ENCODE measurements around the gene ADCY9.

DNA sequence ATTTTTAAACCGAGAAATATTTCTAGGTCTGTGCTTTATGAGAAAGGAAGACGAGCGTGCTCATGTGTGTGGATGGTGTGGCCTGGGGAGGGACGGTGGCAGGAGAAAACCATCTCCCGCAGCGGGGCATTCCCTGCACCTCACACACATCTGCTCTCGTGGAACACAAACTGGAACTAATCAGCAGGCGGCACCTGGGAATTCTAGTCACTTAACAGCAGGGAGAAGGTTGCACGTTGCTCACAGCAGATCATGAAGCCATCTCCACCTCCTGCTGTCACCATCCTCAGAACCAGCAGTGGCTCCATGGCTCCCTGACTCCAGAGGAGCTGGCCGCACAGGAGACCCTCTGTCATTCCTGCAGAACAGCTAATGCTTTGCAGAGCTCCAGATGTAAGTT, 35.2 kb downstream of the ADCY9 start:
- TF ChIP-seq CTCF (conservative IDR thresholded peaks at IDR 0.05; ENCODE audit: low read depth in 2 of 2) = no peak
- no peak for TF ChIP-seq EZH2 (IDR thresholded peaks at IDR 0.05; ENCODE audit: low read depth, unreplicated experiment)
- TF ChIP-seq, protein P1, sequence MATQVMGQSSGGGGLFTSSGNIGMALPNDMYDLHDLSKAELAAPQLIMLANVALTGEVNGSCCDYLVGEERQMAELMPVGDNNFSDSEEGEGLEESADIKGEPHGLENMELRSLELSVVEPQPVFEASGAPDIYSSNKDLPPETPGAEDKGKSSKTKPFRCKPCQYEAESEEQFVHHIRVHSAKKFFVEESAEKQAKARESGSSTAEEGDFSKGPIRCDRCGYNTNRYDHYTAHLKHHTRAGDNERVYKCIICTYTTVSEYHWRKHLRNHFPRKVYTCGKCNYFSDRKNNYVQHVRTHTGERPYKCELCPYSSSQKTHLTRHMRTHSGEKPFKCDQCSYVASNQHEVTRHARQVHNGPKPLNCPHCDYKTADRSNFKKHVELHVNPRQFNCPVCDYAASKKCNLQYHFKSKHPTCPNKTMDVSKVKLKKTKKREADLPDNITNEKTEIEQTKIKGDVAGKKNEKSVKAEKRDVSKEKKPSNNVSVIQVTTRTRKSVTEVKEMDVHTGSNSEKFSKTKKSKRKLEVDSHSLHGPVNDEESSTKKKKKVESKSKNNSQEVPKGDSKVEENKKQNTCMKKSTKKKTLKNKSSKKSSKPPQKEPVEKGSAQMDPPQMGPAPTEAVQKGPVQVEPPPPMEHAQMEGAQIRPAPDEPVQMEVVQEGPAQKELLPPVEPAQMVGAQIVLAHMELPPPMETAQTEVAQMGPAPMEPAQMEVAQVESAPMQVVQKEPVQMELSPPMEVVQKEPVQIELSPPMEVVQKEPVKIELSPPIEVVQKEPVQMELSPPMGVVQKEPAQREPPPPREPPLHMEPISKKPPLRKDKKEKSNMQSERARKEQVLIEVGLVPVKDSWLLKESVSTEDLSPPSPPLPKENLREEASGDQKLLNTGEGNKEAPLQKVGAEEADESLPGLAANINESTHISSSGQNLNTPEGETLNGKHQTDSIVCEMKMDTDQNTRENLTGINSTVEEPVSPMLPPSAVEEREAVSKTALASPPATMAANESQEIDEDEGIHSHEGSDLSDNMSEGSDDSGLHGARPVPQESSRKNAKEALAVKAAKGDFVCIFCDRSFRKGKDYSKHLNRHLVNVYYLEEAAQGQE (IDR thresholded peaks at IDR 0.05; ENCODE audit: unreplicated experiment) = no peak
- TF ChIP-seq STAT1 (IDR thresholded peaks at IDR 0.05; ENCODE audit: unreplicated experiment) = no peak

Measured in GM23338 (cell line).